ENCODE data around the gene BHLHE41. TPM values are rescaled to one million over a fixed set of nuclear protein-coding genes. Genes with fewer than 3 reads are reported as not detected.

Gene BHLHE41
- total RNA-seq, 1 donor from 2014 or later: 5.2 TPM

- H3K4me3 ChIP-seq (ENCODE audit: low read depth, low read length): no peak overlapping the region
- no peak for TF ChIP-seq CTCF (conservative IDR thresholded peaks at IDR 0.05; ENCODE audit: low read depth, low read length)
- peak; percentile 98 for DNase-seq (ENCODE audit: low read depth)
Measured at GRCh38 chr12:26135010-26135420, 10.2 kb upstream of the BHLHE41 start.

- no peak for DNase-seq (ENCODE audit: low read depth)
- H3K4me3 ChIP-seq (ENCODE audit: low read depth, low read length): no peak overlapping the region
- no peak for TF ChIP-seq CTCF (conservative IDR thresholded peaks at IDR 0.05; ENCODE audit: low read depth, low read length)
Measured at GRCh38 chr12:26134540-26134939, 9.7 kb upstream of the BHLHE41 start.

GRCh38 chr12:26133521-26133920 lies 8.7 kb upstream of the BHLHE41 start:
- no peak overlapping the region for H3K4me3 ChIP-seq (ENCODE audit: low read depth, low read length)
- DNase-seq (ENCODE audit: low read depth): no peak
- TF ChIP-seq CTCF (conservative IDR thresholded peaks at IDR 0.05; ENCODE audit: low read depth, low read length): no peak

- TF ChIP-seq CTCF (conservative IDR thresholded peaks at IDR 0.05; ENCODE audit: low read depth, low read length): no peak
- DNase-seq (ENCODE audit: low read depth): no peak
- H3K4me3 ChIP-seq (ENCODE audit: low read depth, low read length): no peak overlapping the region
Measured at GRCh38 chr12:26132866-26133265, 8.0 kb upstream of the BHLHE41 start.

- no peak overlapping the region for H3K4me3 ChIP-seq (ENCODE audit: low read depth, low read length)
- TF ChIP-seq CTCF (conservative IDR thresholded peaks at IDR 0.05; ENCODE audit: low read depth, low read length): no peak
- no peak for DNase-seq (ENCODE audit: low read depth)
Measured at GRCh38 chr12:26131936-26132335, 7.1 kb upstream of the BHLHE41 start.

GRCh38 chr12:26130728-26131127 lies 5.9 kb upstream of the BHLHE41 start:
- no peak overlapping the region for H3K4me3 ChIP-seq (ENCODE audit: low read depth, low read length)
- TF ChIP-seq CTCF (conservative IDR thresholded peaks at IDR 0.05; ENCODE audit: low read depth, low read length): no peak
- DNase-seq (ENCODE audit: low read depth): no peak

GRCh38 chr12:26128168-26128567 lies 3.3 kb upstream of the BHLHE41 start:
- TF ChIP-seq CTCF (conservative IDR thresholded peaks at IDR 0.05; ENCODE audit: low read depth, low read length): no peak
- H3K4me3 ChIP-seq (ENCODE audit: low read depth, low read length): no peak overlapping the region
- no peak for DNase-seq (ENCODE audit: low read depth)

Data from epithelial cell of proximal tubule (primary cell).